ENCODE results near the gene TUT1.
"Not testable (repeated sequence)": the region's sequence is repeated elsewhere in the genome, so short reads cannot be mapped to it uniquely, and the experiment has no call there.

The TUT1 gene

GRCh38 chr11:62591448-62592145 lies at the start of gene TUT1:
Gene TUT1, minus strand, starts transcription at chr11:62591523. Its CDS starts 38 bp downstream, at chr11:62591485.
- peak; percentile 91 to 92 for DNase-seq (ENCODE audit: low read depth in 1 of 2, low spot score in 1 of 2)

- no peak for DNase-seq (ENCODE audit: low read depth in 1 of 2, low spot score in 1 of 2)
Measured at GRCh38 chr11:62632492-62632891, 41.2 kb upstream of the TUT1 start.

- DNase-seq (ENCODE audit: low read depth in 1 of 2, low spot score in 1 of 2) = no peak
Measured at GRCh38 chr11:62627713-62628112, 36.4 kb upstream of the TUT1 start.

GRCh38 chr11:62622476-62623089 lies 31.3 kb upstream of the TUT1 start:
- no peak for DNase-seq (ENCODE audit: low read depth in 1 of 2, low spot score in 1 of 2)

GRCh38 chr11:62621567-62622470 lies 30.5 kb upstream of the TUT1 start, which contains the start of gene B3GAT3:
Gene B3GAT3, minus strand, starts transcription at chr11:62621986. Its CDS starts 39 bp downstream, at chr11:62621947.
- DNase-seq (ENCODE audit: low read depth in 1 of 2, low spot score in 1 of 2) = peak; percentile 92 to 94

GRCh38 chr11:62621027-62621566 lies 29.8 kb upstream of the TUT1 start:
- DNase-seq (ENCODE audit: low read depth in 1 of 2, low spot score in 1 of 2) = no peak

- DNase-seq (ENCODE audit: low read depth in 1 of 2, low spot score in 1 of 2) = not testable (repeated sequence)
Measured at GRCh38 chr11:62616957-62617356, 25.6 kb upstream of the TUT1 start.

- DNase-seq (ENCODE audit: low read depth in 1 of 2, low spot score in 1 of 2) = no peak
Measured at GRCh38 chr11:62615521-62615920, 24.2 kb upstream of the TUT1 start.

- no peak for DNase-seq (ENCODE audit: low read depth in 1 of 2, low spot score in 1 of 2)
Measured at GRCh38 chr11:62614275-62614674, 23.0 kb upstream of the TUT1 start.

GRCh38 chr11:62613291-62613778 lies 22.0 kb upstream of the TUT1 start:
- DNase-seq (ENCODE audit: low read depth in 1 of 2, low spot score in 1 of 2) = no peak

GRCh38 chr11:62612366-62613290 lies 21.3 kb upstream of the TUT1 start, which contains the start of the genes EML3 and ROM1:
Gene EML3, minus strand, starts transcription at chr11:62612775. Its CDS starts 318 bp downstream, at chr11:62612457.
Gene ROM1, plus strand, starts transcription at chr11:62613257. Its CDS starts 25 bp downstream, at chr11:62613282.
- peak; percentile 78 to 80 for DNase-seq (ENCODE audit: low read depth in 1 of 2, low spot score in 1 of 2)

- DNase-seq (ENCODE audit: low read depth in 1 of 2, low spot score in 1 of 2) = no peak
Measured at GRCh38 chr11:62611705-62612365, 20.5 kb upstream of the TUT1 start.

- no peak for DNase-seq (ENCODE audit: low read depth in 1 of 2, low spot score in 1 of 2)
Measured at GRCh38 chr11:62610814-62611704, 19.7 kb upstream of the TUT1 start.

GRCh38 chr11:62610403-62610802 lies 19.1 kb upstream of the TUT1 start:
- no peak for DNase-seq (ENCODE audit: low read depth in 1 of 2, low spot score in 1 of 2)

- no peak for DNase-seq (ENCODE audit: low read depth in 1 of 2, low spot score in 1 of 2)
Measured at GRCh38 chr11:62608776-62609175, 17.5 kb upstream of the TUT1 start.

GRCh38 chr11:62607714-62608113 lies 16.4 kb upstream of the TUT1 start:
- DNase-seq (ENCODE audit: low read depth in 1 of 2, low spot score in 1 of 2) = no peak

- DNase-seq (ENCODE audit: low read depth in 1 of 2, low spot score in 1 of 2) = no peak
Measured at GRCh38 chr11:62605902-62606301, 14.6 kb upstream of the TUT1 start.

- no peak for DNase-seq (ENCODE audit: low read depth in 1 of 2, low spot score in 1 of 2)
Measured at GRCh38 chr11:62605467-62605866, 14.1 kb upstream of the TUT1 start.
